Stimulated activated CD4-positive, alpha-beta T cell treated with anti-CD3 and anti-CD28 coated beads, Interleukin-1b, Interleukin-23, amount 100 ng/mL, for 1 hour (primary cell): ENCODE data around the gene C3orf80.
"Not testable (repeated sequence)": the region's sequence is repeated elsewhere in the genome, so short reads cannot be mapped to it uniquely, and the experiment has no call there.

Experiments used
- DNase-seq, 2 donors: peaks; one replicate each; pipeline ENCODE4 v3.0.0-alpha.2; 2020; ENCODE audit warnings: low read depth in 2 of 2

The C3orf80 gene

GRCh38 chr3:160213191-160213590 lies 12.0 kb upstream of the C3orf80 start:
- no peak for DNase-seq

GRCh38 chr3:160217675-160218074 lies 7.5 kb upstream of the C3orf80 start:
- no peak for DNase-seq

GRCh38 chr3:160218136-160218535 lies 7.1 kb upstream of the C3orf80 start:
- no peak for DNase-seq

- DNase-seq, result no peak
Observed at GRCh38 chr3:160220038-160220437, 5.2 kb upstream of the C3orf80 start.

GRCh38 chr3:160221019-160221418 lies 4.2 kb upstream of the C3orf80 start:
- DNase-seq, result no peak

GRCh38 chr3:160224256-160224655 lies 966 bp upstream of the C3orf80 start:
- no peak for DNase-seq

GRCh38 chr3:160224811-160225175 lies 429 bp upstream of the C3orf80 start:
- DNase-seq, result no peak

- DNase-seq, result no peak
Observed at GRCh38 chr3:160226026-160226907, 1.0 kb downstream of the C3orf80 start.

- DNase-seq, result no peak
Observed at GRCh38 chr3:160227419-160227818, 2.2 kb downstream of the C3orf80 start.

- no peak for DNase-seq
Observed at GRCh38 chr3:160232014-160232413, 6.8 kb downstream of the C3orf80 start.

GRCh38 chr3:160240719-160241118 lies 15.5 kb downstream of the C3orf80 start:
- DNase-seq, result not testable (repeated sequence)

GRCh38 chr3:160245261-160245800 lies 20.1 kb downstream of the C3orf80 start:
- no peak for DNase-seq

- no peak for DNase-seq
Observed at GRCh38 chr3:160247766-160248165, 22.5 kb downstream of the C3orf80 start.

GRCh38 chr3:160253298-160253697 lies 28.1 kb downstream of the C3orf80 start:
- DNase-seq, result no peak

GRCh38 chr3:160257606-160258005 lies 32.4 kb downstream of the C3orf80 start:
- DNase-seq, result no peak

GRCh38 chr3:160259589-160259988 lies 34.4 kb downstream of the C3orf80 start:
- no peak for DNase-seq

- DNase-seq, result no peak
Observed at GRCh38 chr3:160260587-160261270, 35.5 kb downstream of the C3orf80 start.

- no peak for DNase-seq
Observed at GRCh38 chr3:160265088-160265487, 39.9 kb downstream of the C3orf80 start.
